ENCODE measurements around the gene CATSPERB.

- no peak for TF ChIP-seq HDGF (IDR thresholded peaks at IDR 0.05; ENCODE audit: borderline replicate concordance)
- TF ChIP-seq BHLHE40 (IDR thresholded peaks at IDR 0.05; ENCODE audit: borderline replicate concordance), result no peak
- TF ChIP-seq ARNT (IDR thresholded peaks at IDR 0.05), result no peak
- TF ChIP-seq FOXA1 (IDR thresholded peaks at IDR 0.05), result no peak
- no peak for TF ChIP-seq ELF4 (IDR thresholded peaks at IDR 0.05)
- TF ChIP-seq NFRKB (IDR thresholded peaks at IDR 0.05), result no peak
- TF ChIP-seq SP1 (IDR thresholded peaks at IDR 0.05), result no peak
- TF ChIP-seq PKNOX1 (IDR thresholded peaks at IDR 0.05), result no peak
Measured at GRCh38 chr14:91754185-91754584, 22.3 kb upstream of the CATSPERB start.

All from HEK293T (cell line).